Pons (tissue), 1 donor: ENCODE results near the gene MFF.

Experiments used
- DNase-seq: peaks from one replicate; pipeline ENCODE4 v3.0.0-alpha.2; 2016; ENCODE audit warnings: low spot score

Gene MFF

GRCh38 chr2:227406177-227407031, 81.4 kb downstream of the MFF start:
- DNase-seq = peak; percentile 92
